ENCODE data around the gene UFD1.

UFD1 gene

DNA sequence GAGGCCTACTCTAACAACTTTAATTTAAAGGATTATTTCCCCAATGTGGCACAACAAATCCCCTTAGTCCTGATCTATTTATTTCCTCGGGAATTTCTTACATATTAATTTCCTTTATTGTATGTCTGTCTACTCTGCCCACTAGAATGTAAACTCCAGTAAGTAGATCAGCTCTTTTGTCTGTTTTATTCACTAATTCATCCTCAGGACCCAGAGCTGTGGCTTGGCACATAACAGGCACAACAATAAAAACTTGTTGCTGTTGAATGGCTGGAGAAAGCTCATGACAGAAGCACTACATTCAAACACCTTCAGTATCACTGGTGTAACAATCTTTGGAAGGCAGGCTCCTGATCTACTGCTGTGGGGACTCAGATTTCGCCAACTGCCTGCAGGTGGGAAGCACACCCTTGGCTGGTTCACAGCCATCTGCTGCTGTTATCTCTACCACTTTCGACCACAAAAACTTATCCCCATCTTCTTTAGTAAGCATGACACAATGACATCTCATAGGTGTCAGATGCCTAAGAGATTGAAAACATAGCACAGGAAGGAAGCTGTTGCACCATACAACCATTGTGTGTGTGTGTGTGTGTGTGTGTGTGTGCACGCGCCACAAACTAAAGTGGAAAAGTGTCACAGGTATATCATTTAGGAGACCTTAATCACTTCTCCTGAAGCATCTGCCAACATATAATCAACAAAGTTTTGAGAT is 59.4 kb downstream of the UFD1 start:
- no peak for FAIRE-seq

DNA sequence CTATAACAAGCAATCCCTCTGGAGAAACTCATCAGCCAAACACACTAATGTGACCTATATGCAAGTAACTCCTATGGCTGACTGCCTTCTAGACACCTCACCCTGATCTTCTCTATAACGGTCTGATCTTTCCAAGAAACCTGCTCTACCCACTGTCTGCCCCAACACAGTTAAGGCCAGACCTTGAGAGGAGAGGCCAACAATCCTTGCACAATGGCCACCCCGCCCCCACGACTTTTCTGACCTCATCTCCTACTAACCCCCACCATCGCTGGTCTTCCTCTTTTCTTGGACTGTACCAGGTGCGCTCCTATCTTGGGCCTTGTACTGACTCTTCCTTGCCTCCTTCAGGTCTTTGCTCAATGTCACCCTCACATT is 59.9 kb downstream of the UFD1 start:
- FAIRE-seq = no peak

- FAIRE-seq = no peak
Observed at GRCh38 chr22:19412923-19413322, 66.1 kb downstream of the UFD1 start.

- no peak for FAIRE-seq
Observed at GRCh38 chr22:19412478-19412877, 66.5 kb downstream of the UFD1 start.

DNA sequence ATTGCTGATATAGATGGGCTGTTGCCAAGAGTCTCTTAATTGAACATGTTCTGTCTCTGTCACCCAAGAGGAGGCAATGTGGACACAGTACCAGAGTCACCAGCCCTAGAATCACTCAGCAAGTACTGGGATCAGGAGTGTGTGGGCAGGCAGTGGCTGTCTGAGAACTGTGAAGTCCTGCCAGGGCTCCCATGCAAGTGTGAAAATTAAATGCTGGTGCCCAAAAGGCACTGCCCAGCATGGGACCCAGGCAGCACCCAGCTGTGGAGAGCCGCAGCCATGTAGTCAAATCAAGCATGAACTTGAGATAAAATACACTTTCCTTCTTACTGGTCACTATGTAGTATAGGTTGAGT is 67.3 kb downstream of the UFD1 start:
- FAIRE-seq = no peak

DNA sequence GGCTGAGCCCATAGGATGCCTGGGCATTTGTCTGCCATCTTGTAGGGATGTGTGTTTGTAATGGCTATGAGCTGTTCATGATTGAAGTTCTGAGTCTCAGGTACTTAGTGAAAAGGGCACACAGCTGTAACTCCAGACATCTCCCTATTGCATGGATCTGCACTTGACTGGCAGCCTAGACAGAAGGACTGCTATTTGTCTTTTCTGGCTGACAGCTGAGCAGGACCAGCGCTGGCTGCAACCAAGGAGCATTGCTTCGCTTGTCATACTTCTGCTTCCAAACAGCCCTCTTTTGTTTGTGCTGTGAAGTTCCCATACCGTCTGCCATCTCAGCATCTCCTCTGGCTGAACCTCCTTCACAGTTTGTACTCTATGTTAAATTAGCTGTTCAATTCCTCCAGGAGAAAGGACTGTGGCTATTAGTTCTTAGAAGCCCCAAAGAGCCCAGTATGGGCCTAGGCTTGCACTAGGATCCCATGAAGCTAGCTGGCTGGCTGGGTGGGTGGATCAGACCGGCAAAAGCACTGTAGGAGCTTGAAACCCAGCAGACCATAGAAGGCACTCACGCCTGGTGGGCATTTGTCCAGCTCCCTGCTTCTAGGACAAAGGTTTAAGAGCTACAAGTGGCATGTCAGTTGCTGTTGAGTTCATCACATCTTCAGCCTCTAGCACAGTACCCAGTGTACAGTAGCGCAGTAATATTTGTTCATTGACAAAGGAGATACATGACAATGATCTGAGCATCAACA is 67.9 kb downstream of the UFD1 start:
- no peak for FAIRE-seq

- no peak for FAIRE-seq
Observed at GRCh38 chr22:19407649-19408606, 71.1 kb downstream of the UFD1 start.

- no peak for FAIRE-seq
Observed at GRCh38 chr22:19406846-19407245, 72.1 kb downstream of the UFD1 start.

DNA sequence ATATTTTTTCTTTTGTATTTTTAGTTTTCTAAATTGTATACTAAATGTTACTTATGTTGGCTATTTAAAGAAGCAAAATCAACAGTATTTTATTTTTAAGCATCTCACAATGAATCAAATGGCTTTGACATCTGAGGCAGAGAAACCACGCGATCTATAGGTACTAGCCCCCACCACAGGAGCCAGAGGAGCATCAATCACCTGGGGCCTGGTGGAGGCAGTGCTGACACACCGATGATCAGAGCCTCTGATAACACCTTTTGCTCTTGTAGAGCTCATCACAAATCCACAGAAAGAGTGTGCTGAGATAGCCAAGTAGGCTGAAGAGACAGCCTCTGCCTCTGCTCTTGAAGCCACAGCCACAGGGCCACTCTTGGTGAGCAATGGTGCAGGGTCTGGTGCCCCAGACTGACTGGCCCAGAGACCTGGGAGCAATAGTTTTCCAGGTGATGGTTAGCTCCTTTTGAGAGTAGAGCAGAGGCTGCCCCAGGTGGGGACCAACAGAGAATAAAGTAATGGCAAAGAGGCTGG is 72.6 kb downstream of the UFD1 start:
- FAIRE-seq = no peak

GRCh38 chr22:19405652-19406051 is 73.3 kb downstream of the UFD1 start:
- no peak for FAIRE-seq

DNA sequence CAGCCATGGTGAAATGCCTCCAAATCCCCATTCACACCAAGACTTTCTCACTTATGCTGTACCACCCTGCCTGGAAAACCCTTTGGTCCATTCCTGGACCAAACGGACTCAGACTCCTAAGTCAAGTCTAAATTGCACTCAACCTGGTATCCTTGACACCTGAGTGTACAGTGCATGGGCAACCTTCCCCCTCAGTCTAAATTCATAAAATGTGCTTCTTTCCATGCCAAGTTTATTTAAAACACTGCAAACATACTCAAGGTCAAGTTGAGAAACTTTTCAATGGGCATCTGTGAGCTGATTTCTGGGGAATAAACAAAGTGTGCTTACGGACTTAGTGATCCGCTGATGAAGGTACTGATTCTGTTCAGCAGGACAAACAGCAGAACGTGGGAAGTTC is 73.9 kb downstream of the UFD1 start:
- no peak for FAIRE-seq

DNA sequence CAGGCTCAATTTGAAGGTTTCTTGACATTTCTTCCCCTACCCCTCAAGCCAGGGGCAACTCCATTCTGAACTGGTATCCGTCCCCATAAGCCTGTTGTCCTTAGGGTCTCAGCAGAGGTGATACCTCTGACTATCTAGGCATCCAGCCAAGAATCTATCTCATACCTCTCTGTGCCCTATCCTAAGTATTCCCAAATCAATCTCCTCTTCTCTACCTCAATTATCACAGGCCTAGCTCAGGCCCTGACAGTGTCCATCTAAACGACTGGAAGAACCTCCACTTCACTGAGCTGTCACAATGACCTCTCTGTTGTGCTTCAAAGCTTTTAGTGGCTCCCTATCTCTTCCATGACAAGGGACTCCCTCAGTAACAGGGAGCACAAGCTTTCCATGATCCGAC is 74.3 kb downstream of the UFD1 start:
- FAIRE-seq = no peak

GRCh38 chr22:19402642-19403191 is 76.3 kb downstream of the UFD1 start:
- no peak for FAIRE-seq

DNA sequence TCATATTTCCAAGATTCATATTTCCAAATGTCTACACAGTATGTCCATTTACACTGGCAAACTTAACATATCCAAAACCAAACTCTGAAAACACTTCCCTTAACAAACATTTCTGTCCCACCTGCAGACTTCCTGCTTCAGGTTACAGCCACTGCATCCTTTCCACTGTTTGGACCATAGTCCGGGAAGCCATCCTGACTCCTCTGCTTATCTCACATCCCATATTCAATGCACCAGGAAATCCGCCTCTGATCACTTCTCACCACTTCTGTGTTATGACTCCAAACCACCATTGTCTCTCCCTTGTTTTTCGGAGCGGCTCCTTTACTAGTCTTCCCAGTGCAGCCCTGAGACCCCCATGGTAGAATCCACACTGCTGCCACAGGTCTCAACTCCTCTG is 77.5 kb downstream of the UFD1 start:
- FAIRE-seq = no peak

DNA sequence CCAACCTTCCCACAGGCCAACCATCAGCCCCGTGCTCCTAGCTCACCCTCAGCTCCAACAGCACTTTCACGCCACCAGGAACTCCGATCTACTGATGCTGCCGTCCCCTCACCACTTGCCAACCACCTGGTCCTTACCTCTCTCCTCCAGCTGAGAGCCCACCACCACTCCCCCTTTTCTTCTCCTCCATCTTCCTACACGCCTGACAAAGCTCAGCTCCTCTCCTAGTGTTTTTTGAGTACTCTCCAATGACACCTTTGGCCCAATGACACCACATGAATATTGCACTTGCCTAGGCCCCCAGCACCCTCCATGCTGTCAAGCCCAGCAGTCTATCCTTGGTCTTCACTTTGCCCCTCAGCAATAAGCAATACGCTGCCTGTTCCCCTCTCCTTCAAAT is 78.1 kb downstream of the UFD1 start:
- FAIRE-seq = no peak
